ENCODE results near the gene CCN6. TPM values are rescaled to one million over a fixed set of nuclear protein-coding genes. Genes with fewer than 3 reads are reported as not detected.

CCN6 gene
- total and polyA plus RNA-seq, 2 donors (not counting 1 experiment from before 2014, with no cell fraction given), result not detected

- no peaks in the 10 kb centered on the region for H4K20me1 ChIP-seq (ENCODE audit: control insufficient read depth, insufficient read depth, low read length, poor library complexity, severe bottlenecking)
- Mint-ChIP-seq H3K27ac (no peak overlapping the region), H3K4me3 (no peak overlapping the region), H3K27me3 (peaks cover 5% of the 10 kb centered on the region), H3K9me3 (ENCODE audit: insufficient read depth) (no peaks in the 10 kb centered on the region), H3K4me1 (peaks cover 4% of the 10 kb centered on the region)
- POLR2A ChIA-PET, result no interaction called here
- no peaks in the 10 kb centered on the region for H3K36me3 ChIP-seq (replicated peaks in 1 of 2; ENCODE audit: control extremely low read depth in 1 of 2, control insufficient read depth in 1 of 2, extremely low read depth in 1 of 2, insufficient read depth in 2 of 2, low read length in 1 of 2)
- H3K27me3 ChIP-seq (replicated peaks in 1 of 4; ENCODE audit: control extremely low read depth in 1 of 4, control insufficient read depth in 3 of 4, insufficient read depth in 4 of 4, low read length in 3 of 4), result no peaks in the 10 kb centered on the region
- no peak overlapping the region for H3K9ac ChIP-seq (ENCODE audit: low read length)
- no peak for ATAC-seq (ENCODE audit: low read depth)
- H3K79me2 ChIP-seq (ENCODE audit: control insufficient read depth, insufficient read depth, low read length), result no peaks in the 10 kb centered on the region
- no peak overlapping the region for H2AFZ ChIP-seq (ENCODE audit: insufficient read depth, low read depth, low read length, poor library complexity, severe bottlenecking)
- H3K27ac ChIP-seq (ENCODE audit: low read length in 2 of 2), result no peak overlapping the region
- no peak for DNase-seq
- TF ChIP-seq EZH2 (IDR thresholded peaks at IDR 0.05; ENCODE audit: borderline replicate concordance, insufficient read depth, low read depth, low read length, poor library complexity, severe bottlenecking), result no peak
- no peak for TF ChIP-seq CTCF (IDR thresholded peaks at IDR 0.05)
- CTCF ChIA-PET, result interaction anchor here (0.7 to 1.0 kb wide), 2 partner anchors 10 to 11 kb away, joined by 3 read pairs; no protein-coding TSS in a partner anchor
- no peaks in the 10 kb centered on the region for H3K9me3 ChIP-seq (ENCODE audit: control extremely low read depth in 1 of 3, control insufficient read depth in 2 of 3, insufficient read depth in 1 of 3, low read length in 2 of 3)
- peaks cover 0 to 3% of the 10 kb centered on the region in 2 donors for H3K4me1 ChIP-seq (ENCODE audit: control insufficient read depth in 2 of 2, insufficient read depth in 2 of 2, low read length in 2 of 2)
- intact Hi-C loops (cut with micrococcal nuclease), result no loop called here
- H3K4me2 ChIP-seq (replicated peaks; ENCODE audit: low read depth, low read length, poor library complexity, severe bottlenecking), result no peak overlapping the region
- WGBS (ENCODE audit: insufficient coverage), result no CpG with 5 or more reads among the region's 2 CpGs
- no peak overlapping the region for H3K4me3 ChIP-seq (ENCODE audit: control extremely low read depth in 1 of 5, extremely low read depth in 1 of 5, insufficient read depth in 1 of 5, low read depth in 2 of 5, low read length in 4 of 5)
Measured at GRCh38 chr6:112039431-112039770, 14.5 kb upstream of the CCN6 start.

GRCh38 chr6:112040956-112041355 is 12.9 kb upstream of the CCN6 start:
- Histone ChIP-seq H3K9ac (ENCODE audit: low read length) (no peak overlapping the region), H3K79me2 (ENCODE audit: control insufficient read depth, insufficient read depth, low read length) (no peaks in the 10 kb centered on the region), H3K27me3 (replicated peaks in 1 of 4; ENCODE audit: control extremely low read depth in 1 of 4, control insufficient read depth in 3 of 4, insufficient read depth in 4 of 4, low read length in 3 of 4) (no peaks in the 10 kb centered on the region), H4K20me1 (ENCODE audit: control insufficient read depth, insufficient read depth, low read length, poor library complexity, severe bottlenecking) (no peaks in the 10 kb centered on the region), H3K4me3 (ENCODE audit: control extremely low read depth in 1 of 5, extremely low read depth in 1 of 5, insufficient read depth in 1 of 5, low read depth in 2 of 5, low read length in 4 of 5) (no peak overlapping the region), H2AFZ (ENCODE audit: insufficient read depth, low read depth, low read length, poor library complexity, severe bottlenecking) (no peak overlapping the region), H3K36me3 (replicated peaks in 1 of 2; ENCODE audit: control extremely low read depth in 1 of 2, control insufficient read depth in 1 of 2, extremely low read depth in 1 of 2, insufficient read depth in 2 of 2, low read length in 1 of 2) (no peaks in the 10 kb centered on the region), H3K4me2 (replicated peaks; ENCODE audit: low read depth, low read length, poor library complexity, severe bottlenecking) (no peak overlapping the region), H3K9me3 (ENCODE audit: control extremely low read depth in 1 of 3, control insufficient read depth in 2 of 3, insufficient read depth in 1 of 3, low read length in 2 of 3) (no peaks in the 10 kb centered on the region), H3K4me1 (ENCODE audit: control insufficient read depth in 2 of 2, insufficient read depth in 2 of 2, low read length in 2 of 2) (peaks cover 0 to 3% of the 10 kb centered on the region in 2 donors), H3K27ac (ENCODE audit: low read length in 2 of 2) (no peak overlapping the region)
- peaks cover 4% of the 10 kb centered on the region for H3K4me1 Mint-ChIP-seq
- H3K9me3 Mint-ChIP-seq (ENCODE audit: insufficient read depth), result no peaks in the 10 kb centered on the region
- no peak overlapping the region for H3K27ac Mint-ChIP-seq
- no peak overlapping the region for H3K4me3 Mint-ChIP-seq
- ATAC-seq (ENCODE audit: low read depth), result no peak
- WGBS (ENCODE audit: insufficient coverage), result 50% methylated on average over 1 of the region's 1 CpG
- intact Hi-C loops (cut with micrococcal nuclease), result loop anchor here (5.0 kb wide), 1 partner anchor 1514 kb away; no protein-coding TSS in a partner anchor
- POLR2A ChIA-PET, result no interaction called here
- CTCF ChIA-PET, result interaction anchor here (0.5 to 5.3 kb wide), 8 partner anchors 9 to 982 kb away, joined by 3 to 86 read pairs (median 4); a partner anchor contains a TSS
- peaks cover 5% of the 10 kb centered on the region for H3K27me3 Mint-ChIP-seq
- no peak for DNase-seq
- TF ChIP-seq CTCF (IDR thresholded peaks at IDR 0.05) (no peak), EZH2 (IDR thresholded peaks at IDR 0.05; ENCODE audit: borderline replicate concordance, insufficient read depth, low read depth, low read length, poor library complexity, severe bottlenecking) (no peak)
